Measurements from ENCODE around the gene SSBP3.

SSBP3 gene

DNA sequence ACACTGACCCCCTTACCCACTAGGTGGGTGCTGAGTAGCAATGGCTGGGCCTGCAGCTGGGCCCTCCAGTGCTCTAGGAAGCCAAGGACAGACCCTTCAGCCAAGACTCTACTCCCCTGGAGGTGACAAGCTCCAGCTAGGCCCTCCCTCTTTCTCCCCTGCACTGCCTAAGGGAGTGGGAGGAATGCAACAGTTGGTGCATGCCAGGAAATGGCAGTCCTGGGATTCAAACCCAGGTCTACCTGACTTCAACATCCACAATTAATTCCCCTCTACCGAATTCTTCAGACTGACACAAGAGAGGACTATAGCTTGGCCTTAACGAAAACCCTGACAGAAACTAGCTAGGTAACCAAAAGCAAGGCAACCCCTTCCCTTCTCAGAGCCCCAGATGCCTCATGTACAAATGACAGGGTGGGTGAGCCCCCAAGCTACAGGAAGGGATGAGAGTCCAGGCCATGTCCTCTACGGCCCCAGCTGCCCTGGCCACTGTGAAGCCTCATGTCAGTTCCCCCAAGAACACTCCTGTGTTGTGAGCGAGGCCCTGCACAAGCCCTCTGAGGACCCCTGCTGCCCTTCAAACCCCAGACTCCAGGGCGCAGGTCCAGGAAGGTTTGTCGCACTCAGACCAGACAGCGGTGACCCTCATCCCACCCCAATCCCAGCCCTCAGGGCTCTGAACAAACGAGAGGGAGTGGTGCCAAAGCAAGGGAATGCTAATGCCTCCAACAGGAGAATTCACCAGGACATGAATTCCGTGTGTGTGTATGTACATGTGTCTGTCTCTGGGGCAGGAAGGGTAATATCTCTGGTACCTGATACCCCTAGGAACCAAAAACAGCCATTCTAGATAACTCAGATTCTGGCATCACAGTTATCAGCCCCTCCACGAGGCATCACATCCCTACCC is 113.9 kb downstream of the SSBP3 start:
- H3K27me3 ChIP-seq (ENCODE audit: control insufficient read depth in 1 of 2, insufficient read depth in 2 of 2, low read length in 2 of 2) = no peaks in the 10 kb centered on the region
- no peaks in the 10 kb centered on the region for H3K9me3 ChIP-seq (ENCODE audit: control insufficient read depth in 2 of 2, low read length in 2 of 2)
- H3K9ac ChIP-seq (ENCODE audit: low read length in 2 of 2) = no peak overlapping the region
- no peak overlapping the region for H3K27ac ChIP-seq (ENCODE audit: low read length)
- no peak overlapping the region for H3K4me3 ChIP-seq (ENCODE audit: low read length in 2 of 2)
- peaks cover 81% of the 10 kb centered on the region for H3K4me1 ChIP-seq (ENCODE audit: control insufficient read depth, insufficient read depth, low read length)
- no peaks in the 10 kb centered on the region for H3K36me3 ChIP-seq (ENCODE audit: control insufficient read depth in 2 of 2, insufficient read depth in 2 of 2, low read length in 2 of 2)

DNA sequence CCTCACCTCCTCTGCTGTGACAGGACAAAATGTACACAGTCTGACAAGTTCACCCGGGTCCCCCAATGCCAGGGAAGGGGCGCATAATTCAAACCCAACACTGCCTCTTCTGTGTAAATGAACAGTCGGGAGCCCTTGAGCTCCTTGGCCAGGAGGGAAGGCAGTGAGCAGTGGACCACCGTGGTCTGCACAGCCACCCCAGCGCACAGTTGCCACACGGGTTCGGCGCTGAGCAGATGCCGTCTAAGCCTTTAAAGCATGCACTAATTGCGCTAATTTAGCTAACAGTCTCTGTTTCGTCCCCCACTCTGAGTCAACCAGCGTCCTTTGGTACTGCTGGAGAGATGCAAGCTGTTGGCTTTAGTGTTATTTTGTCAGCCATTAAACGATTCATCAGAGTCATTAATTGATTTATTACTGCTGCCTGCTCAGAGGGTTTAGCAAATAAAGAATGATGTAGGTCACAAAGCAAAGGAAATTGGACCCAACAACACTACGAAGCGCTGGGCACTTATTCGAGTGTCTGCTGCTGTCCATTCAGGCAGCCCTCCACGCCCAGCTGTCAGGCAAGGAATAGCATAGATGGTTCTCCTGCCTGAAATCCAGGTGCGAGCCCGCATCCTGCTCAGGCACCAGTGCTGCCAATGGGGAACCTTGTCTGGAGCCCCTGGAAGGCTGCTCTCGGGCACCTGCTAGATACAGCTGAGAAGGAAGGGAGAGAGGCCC is 114.8 kb downstream of the SSBP3 start:
- peak overlapping the region; percentile 75 for H3K27ac ChIP-seq (ENCODE audit: low read length)

DNA sequence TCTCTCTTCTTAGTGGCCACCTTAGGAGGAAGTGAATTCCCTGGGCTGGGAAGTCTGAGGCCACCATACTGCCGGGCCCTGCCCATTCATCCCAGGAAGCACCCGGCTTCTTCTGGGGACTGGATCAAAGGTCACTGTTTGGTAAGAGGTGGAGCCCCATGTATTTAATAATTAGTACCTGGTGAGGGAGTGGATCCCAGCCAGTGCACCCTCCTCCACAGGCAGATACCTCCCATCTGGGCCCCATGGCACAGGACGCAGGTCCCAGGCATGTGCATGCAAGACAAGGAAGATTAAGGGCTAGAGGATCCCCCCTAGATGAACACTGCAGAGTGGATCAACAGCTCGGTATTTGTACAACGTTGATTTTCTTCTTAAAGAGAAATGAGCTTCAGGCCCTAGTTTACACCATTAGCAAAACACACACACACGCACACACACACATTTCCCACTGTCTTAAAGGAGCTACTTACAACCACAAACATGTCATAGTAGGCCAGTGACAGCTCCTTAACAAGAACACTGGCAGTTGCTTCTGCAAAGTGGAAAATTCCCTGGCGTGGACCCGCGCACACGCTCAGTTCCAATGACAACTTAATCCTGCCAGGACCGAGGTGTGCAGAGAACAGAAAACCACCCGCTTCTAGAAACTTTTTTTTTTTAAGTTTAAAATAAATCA is 115.5 kb downstream of the SSBP3 start:
- Histone ChIP-seq H3K27me3 (ENCODE audit: control insufficient read depth in 1 of 2, insufficient read depth in 2 of 2, low read length in 2 of 2) (no peaks in the 10 kb centered on the region), H3K36me3 (ENCODE audit: control insufficient read depth in 2 of 2, insufficient read depth in 2 of 2, low read length in 2 of 2) (no peaks in the 10 kb centered on the region), H3K27ac (ENCODE audit: low read length) (peak overlapping the region; percentile 75), H3K4me3 (ENCODE audit: low read length in 2 of 2) (no peak overlapping the region), H3K9ac (ENCODE audit: low read length in 2 of 2) (no peak overlapping the region), H3K9me3 (ENCODE audit: control insufficient read depth in 2 of 2, low read length in 2 of 2) (no peaks in the 10 kb centered on the region), H3K4me1 (ENCODE audit: control insufficient read depth, insufficient read depth, low read length) (peaks cover 79% of the 10 kb centered on the region)

More for the DNA sequence above, 114.8 kb downstream of the SSBP3 start:
- no peaks in the 10 kb centered on the region for H3K9me3 ChIP-seq (ENCODE audit: control insufficient read depth in 2 of 2, low read length in 2 of 2)
- peaks cover 81% of the 10 kb centered on the region for H3K4me1 ChIP-seq (ENCODE audit: control insufficient read depth, insufficient read depth, low read length)
- no peaks in the 10 kb centered on the region for H3K27me3 ChIP-seq (ENCODE audit: control insufficient read depth in 1 of 2, insufficient read depth in 2 of 2, low read length in 2 of 2)
- no peak overlapping the region for H3K4me3 ChIP-seq (ENCODE audit: low read length in 2 of 2)
- H3K9ac ChIP-seq (ENCODE audit: low read length in 2 of 2) = no peak overlapping the region
- H3K36me3 ChIP-seq (ENCODE audit: control insufficient read depth in 2 of 2, insufficient read depth in 2 of 2, low read length in 2 of 2) = no peaks in the 10 kb centered on the region

GRCh38 chr1:54289712-54290233 is 116.4 kb downstream of the SSBP3 start:
- Histone ChIP-seq H3K27ac (ENCODE audit: low read length) (peak overlapping the region; percentile 75), H3K9ac (ENCODE audit: low read length in 2 of 2) (no peak overlapping the region), H3K9me3 (ENCODE audit: control insufficient read depth in 2 of 2, low read length in 2 of 2) (no peaks in the 10 kb centered on the region), H3K36me3 (ENCODE audit: control insufficient read depth in 2 of 2, insufficient read depth in 2 of 2, low read length in 2 of 2) (no peaks in the 10 kb centered on the region), H3K4me1 (ENCODE audit: control insufficient read depth, insufficient read depth, low read length) (peaks cover 70% of the 10 kb centered on the region), H3K4me3 (ENCODE audit: low read length in 2 of 2) (no peak overlapping the region), H3K27me3 (ENCODE audit: control insufficient read depth in 1 of 2, insufficient read depth in 2 of 2, low read length in 2 of 2) (no peaks in the 10 kb centered on the region)

DNA sequence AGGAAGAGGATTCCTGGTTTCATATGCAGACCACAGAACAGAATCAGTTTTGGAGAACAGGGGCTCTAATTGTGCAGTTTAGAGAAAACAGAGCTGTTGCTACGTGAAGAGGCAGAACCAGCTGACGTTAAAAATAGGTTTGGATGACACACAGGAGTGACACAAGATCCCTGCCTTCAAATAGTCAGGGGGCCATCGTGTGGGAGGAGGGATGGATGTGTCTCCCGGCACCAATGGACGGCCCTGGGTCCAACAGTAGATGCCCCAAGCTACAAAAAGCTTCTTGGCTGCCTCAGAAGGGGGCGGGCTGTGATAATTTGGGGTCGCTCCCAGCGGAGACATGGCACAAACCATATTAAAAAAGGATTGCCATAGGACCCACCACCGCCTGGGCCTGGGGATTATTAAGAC is 118.4 kb downstream of the SSBP3 start:
- H3K27me3 ChIP-seq (ENCODE audit: control insufficient read depth in 1 of 2, insufficient read depth in 2 of 2, low read length in 2 of 2) = no peaks in the 10 kb centered on the region
- H3K27ac ChIP-seq (ENCODE audit: low read length) = peak overlapping the region; percentile 41
- H3K9me3 ChIP-seq (ENCODE audit: control insufficient read depth in 2 of 2, low read length in 2 of 2) = no peaks in the 10 kb centered on the region
- H3K36me3 ChIP-seq (ENCODE audit: control insufficient read depth in 2 of 2, insufficient read depth in 2 of 2, low read length in 2 of 2) = no peaks in the 10 kb centered on the region
- H3K4me1 ChIP-seq (ENCODE audit: control insufficient read depth, insufficient read depth, low read length) = peaks cover 62% of the 10 kb centered on the region
- no peak overlapping the region for H3K9ac ChIP-seq (ENCODE audit: low read length in 2 of 2)
- no peak overlapping the region for H3K4me3 ChIP-seq (ENCODE audit: low read length in 2 of 2)

GRCh38 chr1:54287176-54287650 is 119.0 kb downstream of the SSBP3 start:
- no peaks in the 10 kb centered on the region for H3K27me3 ChIP-seq (ENCODE audit: control insufficient read depth in 1 of 2, insufficient read depth in 2 of 2, low read length in 2 of 2)
- H3K27ac ChIP-seq (ENCODE audit: low read length) = peak overlapping the region; percentile 41
- peaks cover 61% of the 10 kb centered on the region for H3K4me1 ChIP-seq (ENCODE audit: control insufficient read depth, insufficient read depth, low read length)
- peak overlapping the region in 1 of 2 donors; percentile 44 for H3K4me3 ChIP-seq (ENCODE audit: low read length in 2 of 2)
- no peaks in the 10 kb centered on the region for H3K36me3 ChIP-seq (ENCODE audit: control insufficient read depth in 2 of 2, insufficient read depth in 2 of 2, low read length in 2 of 2)
- H3K9ac ChIP-seq (ENCODE audit: low read length in 2 of 2) = no peak overlapping the region
- no peaks in the 10 kb centered on the region for H3K9me3 ChIP-seq (ENCODE audit: control insufficient read depth in 2 of 2, low read length in 2 of 2)

DNA sequence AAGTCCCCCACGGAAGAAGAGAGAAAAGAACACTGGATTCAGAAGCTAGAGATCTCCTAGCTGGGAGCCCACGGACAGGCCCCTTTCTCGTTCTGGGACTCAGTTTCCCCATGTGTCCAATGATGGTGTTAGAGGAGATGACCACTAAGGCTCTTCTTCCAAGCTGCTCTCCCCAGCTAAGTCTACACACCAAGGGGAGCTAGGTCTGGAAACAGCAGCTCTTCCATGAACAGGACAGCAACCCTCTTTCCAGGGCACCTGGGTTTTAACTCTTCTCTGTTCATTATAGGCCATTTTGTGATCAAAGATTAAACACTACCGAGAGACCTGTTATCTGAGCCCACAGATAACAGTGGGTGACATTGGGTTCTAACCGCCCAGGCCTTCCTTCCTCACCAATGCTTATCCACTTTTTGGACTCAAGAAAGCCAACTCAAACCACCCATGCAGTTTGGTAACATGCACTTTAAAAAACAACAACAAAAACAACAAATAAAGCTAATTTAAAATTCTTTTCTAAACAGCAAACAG is 120.3 kb downstream of the SSBP3 start:
- H3K27ac ChIP-seq (ENCODE audit: low read length) = no peak overlapping the region
- H3K4me3 ChIP-seq (ENCODE audit: low read length in 2 of 2) = no peak overlapping the region
- H3K4me1 ChIP-seq (ENCODE audit: control insufficient read depth, insufficient read depth, low read length) = peaks cover 58% of the 10 kb centered on the region

GRCh38 chr1:54284781-54285529 is 121.2 kb downstream of the SSBP3 start:
- no peak overlapping the region for H3K4me3 ChIP-seq (ENCODE audit: low read length in 2 of 2)
- H3K9me3 ChIP-seq (ENCODE audit: control insufficient read depth in 2 of 2, low read length in 2 of 2) = no peaks in the 10 kb centered on the region
- H3K9ac ChIP-seq (ENCODE audit: low read length in 2 of 2) = no peak overlapping the region
- H3K4me1 ChIP-seq (ENCODE audit: control insufficient read depth, insufficient read depth, low read length) = peaks cover 53% of the 10 kb centered on the region
- H3K27ac ChIP-seq (ENCODE audit: low read length) = no peak overlapping the region
- H3K36me3 ChIP-seq (ENCODE audit: control insufficient read depth in 2 of 2, insufficient read depth in 2 of 2, low read length in 2 of 2) = peaks cover 0 to 4% of the 10 kb centered on the region in 2 donors
- no peaks in the 10 kb centered on the region for H3K27me3 ChIP-seq (ENCODE audit: control insufficient read depth in 1 of 2, insufficient read depth in 2 of 2, low read length in 2 of 2)

More for the DNA sequence above, 120.3 kb downstream of the SSBP3 start:
- Histone ChIP-seq H3K27me3 (ENCODE audit: control insufficient read depth in 1 of 2, insufficient read depth in 2 of 2, low read length in 2 of 2) (no peaks in the 10 kb centered on the region), H3K36me3 (ENCODE audit: control insufficient read depth in 2 of 2, insufficient read depth in 2 of 2, low read length in 2 of 2) (no peaks in the 10 kb centered on the region), H3K9me3 (ENCODE audit: control insufficient read depth in 2 of 2, low read length in 2 of 2) (no peaks in the 10 kb centered on the region), H3K9ac (ENCODE audit: low read length in 2 of 2) (no peak overlapping the region)

DNA sequence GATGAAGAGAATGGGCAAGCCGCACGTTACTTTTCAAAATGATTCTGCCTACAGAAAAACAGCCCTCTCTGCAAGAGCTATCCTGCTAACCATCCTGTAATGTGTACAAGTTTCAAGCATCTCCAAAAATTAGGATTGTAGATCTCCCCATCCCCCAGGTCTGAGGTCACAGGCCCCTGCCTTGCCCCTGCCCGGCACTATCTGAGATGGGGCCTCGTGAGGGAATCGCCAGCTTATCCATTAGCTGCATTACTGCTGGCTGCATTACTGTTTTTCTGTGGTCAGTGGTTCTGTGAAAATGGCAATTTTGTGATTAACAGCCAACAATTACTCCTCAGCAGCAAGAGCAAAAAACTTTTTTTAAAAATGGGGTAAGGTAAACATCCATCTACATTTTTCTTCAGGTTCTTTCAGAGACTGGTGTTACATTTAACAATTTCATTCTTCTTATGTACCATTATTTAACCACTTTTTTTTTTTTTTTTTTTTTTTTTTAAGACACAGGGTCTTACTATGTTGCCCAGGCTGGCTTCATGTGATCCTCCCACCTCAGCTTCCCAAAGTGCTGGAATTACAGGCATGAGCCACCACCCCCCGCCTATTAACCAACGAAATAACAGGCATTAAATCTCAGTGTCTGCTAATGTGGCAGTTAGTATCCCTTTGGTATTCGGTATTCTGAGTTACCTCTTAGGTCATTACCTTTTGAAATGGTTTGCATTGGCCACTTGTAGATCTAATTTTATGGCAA is 122.4 kb downstream of the SSBP3 start:
- Histone ChIP-seq H3K36me3 (ENCODE audit: control insufficient read depth in 2 of 2, insufficient read depth in 2 of 2, low read length in 2 of 2) (peaks cover 0 to 4% of the 10 kb centered on the region in 2 donors), H3K27me3 (ENCODE audit: control insufficient read depth in 1 of 2, insufficient read depth in 2 of 2, low read length in 2 of 2) (no peaks in the 10 kb centered on the region), H3K4me1 (ENCODE audit: control insufficient read depth, insufficient read depth, low read length) (peaks cover 57% of the 10 kb centered on the region), H3K9me3 (ENCODE audit: control insufficient read depth in 2 of 2, low read length in 2 of 2) (no peaks in the 10 kb centered on the region), H3K4me3 (ENCODE audit: low read length in 2 of 2) (no peak overlapping the region), H3K9ac (ENCODE audit: low read length in 2 of 2) (no peak overlapping the region), H3K27ac (ENCODE audit: low read length) (no peak overlapping the region)

Data from stomach smooth muscle (tissue), 2 donors.